ENCODE measurements around the gene CSE1L. TPM values are rescaled to one million over a fixed set of nuclear protein-coding genes. Genes with fewer than 3 reads are reported as not detected.
"Not testable (repeated sequence)": the region's sequence is repeated elsewhere in the genome, so short reads cannot be mapped to it uniquely, and the experiment has no call there.

Gene CSE1L
- total RNA-seq, 1 experiment from 2014 or later, result 316 TPM

DNA sequence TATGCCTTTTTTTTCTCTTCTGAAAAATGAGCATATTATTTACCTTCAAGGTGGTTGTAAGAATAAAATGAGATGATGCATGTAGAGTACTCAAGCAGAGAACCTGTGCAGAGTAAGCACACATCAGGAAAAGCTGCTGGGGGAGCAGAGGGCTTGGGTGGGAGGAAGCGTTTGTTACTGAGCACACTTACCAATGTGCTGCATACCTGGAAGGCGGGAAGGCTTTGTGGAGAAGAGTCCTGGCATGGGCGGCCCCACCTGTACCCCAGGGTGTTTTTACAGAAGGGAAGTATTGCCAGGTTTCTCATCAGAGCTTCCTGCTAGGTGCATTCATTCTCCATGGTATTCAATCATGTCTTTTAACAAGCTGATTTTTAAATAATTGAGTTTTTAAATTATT, 52.9 kb downstream of the CSE1L start:
- H3K36me3 Mint-ChIP-seq (ENCODE audit: insufficient read depth, unreplicated experiment), result peaks cover 99% of the 10 kb centered on the region
- intact Hi-C loops (cut with micrococcal nuclease; ENCODE audit: unreplicated experiment), result no loop called here
- TF ChIP-seq, protein P1, sequence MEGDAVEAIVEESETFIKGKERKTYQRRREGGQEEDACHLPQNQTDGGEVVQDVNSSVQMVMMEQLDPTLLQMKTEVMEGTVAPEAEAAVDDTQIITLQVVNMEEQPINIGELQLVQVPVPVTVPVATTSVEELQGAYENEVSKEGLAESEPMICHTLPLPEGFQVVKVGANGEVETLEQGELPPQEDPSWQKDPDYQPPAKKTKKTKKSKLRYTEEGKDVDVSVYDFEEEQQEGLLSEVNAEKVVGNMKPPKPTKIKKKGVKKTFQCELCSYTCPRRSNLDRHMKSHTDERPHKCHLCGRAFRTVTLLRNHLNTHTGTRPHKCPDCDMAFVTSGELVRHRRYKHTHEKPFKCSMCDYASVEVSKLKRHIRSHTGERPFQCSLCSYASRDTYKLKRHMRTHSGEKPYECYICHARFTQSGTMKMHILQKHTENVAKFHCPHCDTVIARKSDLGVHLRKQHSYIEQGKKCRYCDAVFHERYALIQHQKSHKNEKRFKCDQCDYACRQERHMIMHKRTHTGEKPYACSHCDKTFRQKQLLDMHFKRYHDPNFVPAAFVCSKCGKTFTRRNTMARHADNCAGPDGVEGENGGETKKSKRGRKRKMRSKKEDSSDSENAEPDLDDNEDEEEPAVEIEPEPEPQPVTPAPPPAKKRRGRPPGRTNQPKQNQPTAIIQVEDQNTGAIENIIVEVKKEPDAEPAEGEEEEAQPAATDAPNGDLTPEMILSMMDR (IDR thresholded peaks at IDR 0.05; ENCODE audit: insufficient read depth in 1 of 2, low read depth in 1 of 2, low read length in 1 of 2, severe bottlenecking in 1 of 2, unreplicated experiment in 1 of 2), result no peak
- ChIA-PET POLR2A (no interaction called here), CTCF (no interaction called here)
- H3K4me1 Mint-ChIP-seq (ENCODE audit: low read depth, unreplicated experiment), result no peaks in the 10 kb centered on the region
- H3K4me3 ChIP-seq (ENCODE audit: low read depth, low read length), result no peak overlapping the region
- H3K9me3 Mint-ChIP-seq (ENCODE audit: unreplicated experiment), result no peaks in the 10 kb centered on the region
- H3K4me3 Mint-ChIP-seq (ENCODE audit: unreplicated experiment), result no peak overlapping the region
- BruUV-seq (replicated peaks), result no TSS peak
- DNase-seq, result no peak
- no peaks in the 10 kb centered on the region for H3K9me3 ChIP-seq
- H3K27ac Mint-ChIP-seq (ENCODE audit: unreplicated experiment), result peak overlapping the region; percentile 58
- peaks cover 26% of the 10 kb centered on the region for H3K36me3 ChIP-seq (ENCODE audit: control insufficient read depth, insufficient read depth, low read length)
- no peaks in the 10 kb centered on the region for H3K4me1 ChIP-seq
- H3K27me3 Mint-ChIP-seq (ENCODE audit: insufficient read depth, unreplicated experiment), result no peaks in the 10 kb centered on the region
- H3K27me3 ChIP-seq (replicated peaks; ENCODE audit: control insufficient read depth, insufficient read depth, low read length), result no peaks in the 10 kb centered on the region

DNA sequence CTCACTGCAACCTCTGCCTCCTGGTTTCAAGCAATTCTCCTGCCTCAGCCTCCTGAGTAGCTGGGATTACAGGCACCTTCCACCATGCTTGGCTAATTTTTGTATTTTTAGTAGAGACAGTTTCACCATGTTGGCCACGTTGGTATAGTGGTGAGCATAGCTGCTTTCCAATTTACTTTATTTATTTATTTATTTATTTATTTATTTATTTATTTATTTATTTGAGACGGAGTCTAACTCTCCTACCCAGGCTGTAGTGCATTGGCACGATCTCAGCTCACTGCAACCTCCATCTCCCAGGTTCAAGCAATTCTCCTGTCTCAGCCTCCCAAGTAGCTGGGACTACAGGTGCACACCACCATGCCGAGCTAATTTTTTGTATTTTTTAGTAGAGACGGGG, 54.2 kb downstream of the CSE1L start:
- not testable (repeated sequence) for H3K27ac Mint-ChIP-seq (ENCODE audit: unreplicated experiment); H3K27me3 Mint-ChIP-seq (ENCODE audit: insufficient read depth, unreplicated experiment)
- H3K36me3 Mint-ChIP-seq (ENCODE audit: insufficient read depth, unreplicated experiment), result peaks cover 98% of the 10 kb centered on the region

DNA sequence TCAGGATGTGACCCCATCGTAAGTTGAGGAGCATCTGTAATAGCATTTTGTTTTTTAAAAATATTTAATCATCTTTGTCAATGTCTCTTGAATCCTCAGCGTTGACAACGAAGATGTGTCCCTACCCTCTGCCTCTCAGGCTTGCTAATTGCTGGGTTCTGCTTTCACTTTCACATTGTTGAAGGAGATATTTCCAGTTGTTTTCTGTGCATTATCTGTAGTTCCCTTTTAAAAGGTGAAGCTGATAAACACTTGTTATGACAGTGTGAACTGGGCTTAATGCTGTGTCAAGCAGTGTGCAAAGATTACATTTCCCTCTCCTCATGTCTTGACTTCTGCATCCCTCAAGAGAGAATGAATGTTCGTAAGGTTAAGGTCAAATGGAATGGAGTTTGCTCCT, 54.9 kb downstream of the CSE1L start:
- DNase-seq, result no peak
- TF ChIP-seq, protein P1 (IDR thresholded peaks at IDR 0.05; ENCODE audit: insufficient read depth in 1 of 2, low read depth in 1 of 2, low read length in 1 of 2, severe bottlenecking in 1 of 2, unreplicated experiment in 1 of 2), result no peak
- H3K4me1 Mint-ChIP-seq (ENCODE audit: low read depth, unreplicated experiment), result no peaks in the 10 kb centered on the region
- BruUV-seq (replicated peaks), result no TSS peak
- no peaks in the 10 kb centered on the region for H3K9me3 ChIP-seq
- H3K4me3 Mint-ChIP-seq (ENCODE audit: unreplicated experiment), result no peak overlapping the region
- no peaks in the 10 kb centered on the region for H3K27me3 ChIP-seq (replicated peaks; ENCODE audit: control insufficient read depth, insufficient read depth, low read length)
- no peak overlapping the region for H3K27ac Mint-ChIP-seq (ENCODE audit: unreplicated experiment)
- POLR2A ChIA-PET, result no interaction called here
- H3K4me3 ChIP-seq (ENCODE audit: low read depth, low read length), result no peak overlapping the region
- CTCF ChIA-PET, result no interaction called here
- H3K9me3 Mint-ChIP-seq (ENCODE audit: unreplicated experiment), result no peaks in the 10 kb centered on the region
- peaks cover 21% of the 10 kb centered on the region for H3K36me3 ChIP-seq (ENCODE audit: control insufficient read depth, insufficient read depth, low read length)
- intact Hi-C loops (cut with micrococcal nuclease; ENCODE audit: unreplicated experiment), result no loop called here
- peaks cover 98% of the 10 kb centered on the region for H3K36me3 Mint-ChIP-seq (ENCODE audit: insufficient read depth, unreplicated experiment)
- no peaks in the 10 kb centered on the region for H3K4me1 ChIP-seq
- no peaks in the 10 kb centered on the region for H3K27me3 Mint-ChIP-seq (ENCODE audit: insufficient read depth, unreplicated experiment)

More for the DNA sequence above, 54.2 kb downstream of the CSE1L start:
- H3K36me3 ChIP-seq (ENCODE audit: control insufficient read depth, insufficient read depth, low read length), result peaks cover 24% of the 10 kb centered on the region
- H3K4me3 Mint-ChIP-seq (ENCODE audit: unreplicated experiment); POLR2A ChIA-PET; CTCF ChIA-PET; H3K9me3 Mint-ChIP-seq (ENCODE audit: unreplicated experiment); H3K4me3 ChIP-seq (ENCODE audit: low read depth, low read length); DNase-seq; BruUV-seq (replicated peaks); H3K4me1 Mint-ChIP-seq (ENCODE audit: low read depth, unreplicated experiment); H3K9me3 ChIP-seq; intact Hi-C loops (cut with micrococcal nuclease; ENCODE audit: unreplicated experiment); H3K4me1 ChIP-seq; H3K27me3 ChIP-seq (replicated peaks; ENCODE audit: control insufficient read depth, insufficient read depth, low read length): not testable (repeated sequence)

DNA sequence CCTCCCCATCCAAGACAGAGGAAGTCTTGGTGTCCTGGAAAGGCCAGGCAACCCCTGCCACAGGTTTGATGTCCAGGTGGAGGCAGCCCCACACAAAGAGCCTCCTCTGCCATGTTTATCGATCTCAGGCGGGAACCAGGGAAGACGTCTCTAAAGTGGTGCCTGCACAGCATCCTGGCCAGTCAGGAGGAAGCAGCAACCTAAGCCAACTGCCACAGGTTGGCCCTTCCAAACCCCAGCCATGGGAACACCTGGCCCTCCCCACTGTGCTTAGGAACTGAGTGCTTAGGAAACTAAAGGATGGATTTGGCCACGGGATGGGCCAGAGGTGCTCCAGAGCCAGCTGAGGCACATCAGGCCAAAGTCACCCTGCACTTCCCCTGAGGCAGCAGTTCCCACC, 56.9 kb downstream of the CSE1L start:
- Histone ChIP-seq H3K9me3 (no peaks in the 10 kb centered on the region), H3K4me1 (no peaks in the 10 kb centered on the region), H3K4me3 (ENCODE audit: low read depth, low read length) (no peak overlapping the region), H3K36me3 (ENCODE audit: control insufficient read depth, insufficient read depth, low read length) (peaks cover 16% of the 10 kb centered on the region), H3K27me3 (replicated peaks; ENCODE audit: control insufficient read depth, insufficient read depth, low read length) (no peaks in the 10 kb centered on the region)
- Mint-ChIP-seq H3K4me1 (ENCODE audit: low read depth, unreplicated experiment) (no peaks in the 10 kb centered on the region), H3K4me3 (ENCODE audit: unreplicated experiment) (no peak overlapping the region), H3K36me3 (ENCODE audit: insufficient read depth, unreplicated experiment) (peaks cover 98% of the 10 kb centered on the region), H3K27ac (ENCODE audit: unreplicated experiment) (no peak overlapping the region), H3K9me3 (ENCODE audit: unreplicated experiment) (no peaks in the 10 kb centered on the region), H3K27me3 (ENCODE audit: insufficient read depth, unreplicated experiment) (no peaks in the 10 kb centered on the region)
- no TSS peak for BruUV-seq (replicated peaks)
- TF ChIP-seq, protein P1 (IDR thresholded peaks at IDR 0.05; ENCODE audit: insufficient read depth in 1 of 2, low read depth in 1 of 2, low read length in 1 of 2, severe bottlenecking in 1 of 2, unreplicated experiment in 1 of 2), result no peak
- DNase-seq, result peak in 1 of 2 experiments; percentile 43
- ChIA-PET POLR2A (no interaction called here), CTCF (no interaction called here)
- intact Hi-C loops (cut with micrococcal nuclease; ENCODE audit: unreplicated experiment), result no loop called here

Data from Caco-2 (cell line).